IPS DF 6.9 (cell line): ENCODE results near the gene MAP2K7.
"Not testable (repeated sequence)": the region's sequence is repeated elsewhere in the genome, so short reads cannot be mapped to it uniquely, and the experiment has no call there.

ENCODE experiments used
- DNase-seq: peaks from one replicate; pipeline ENCODE4 v3.0.0-alpha.2; 2013; ENCODE audit warnings: low read depth, low spot score
- H3K27ac ChIP-seq: one replicate; pipeline ENCODE4 v1.5.1; 2013; ENCODE audit warnings: low read length, control low read depth
- H3K27me3 ChIP-seq: 2 replicates; pipeline ENCODE4 v1.6.1; 2013; ENCODE audit warnings: mild to moderate bottlenecking, low read length; ENCODE audit not compliant: control insufficient read depth, insufficient read depth
- H3K36me3 ChIP-seq: 2 replicates; pipeline ENCODE4 v1.6.1; 2013; ENCODE audit warnings: low read length; ENCODE audit not compliant: control insufficient read depth, insufficient read depth
- H3K4me1 ChIP-seq: 2 replicates; pipeline ENCODE4 v1.6.1; 2013; ENCODE audit warnings: low read length; ENCODE audit not compliant: control insufficient read depth, insufficient read depth
- H3K4me3 ChIP-seq: 2 replicates; pipeline ENCODE4 v1.5.1; 2013; ENCODE audit warnings: mild to moderate bottlenecking, low read length
- H3K9me3 ChIP-seq: 2 replicates; pipeline ENCODE4 v1.6.1; 2013; ENCODE audit warnings: low read length, inconsistent platforms; ENCODE audit not compliant: control insufficient read depth, insufficient read depth
- WGBS: extraction: QIAGEN DNeasy Blood & Tissue Kit; methylation state at CpG from one replicate; pipeline ENCODE4 v1.1.7; 2013; ENCODE audit warnings: mixed read lengths, missing lambda C conversion rate; ENCODE audit not compliant: insufficient read length, insufficient coverage; 5-methylcytosine and 5-hydroxymethylcytosine counted together

MAP2K7 gene

GRCh38 chr19:7953060-7953459 lies 49.4 kb downstream of the MAP2K7 start:
- peaks cover 6% of the 10 kb centered on the region; the same call in 1 of the 2 replicates for H3K4me1 ChIP-seq
- WGBS, result no CpG with 5 or more reads among the region's 3 CpGs
- no peaks in the 10 kb centered on the region for H3K36me3 ChIP-seq
- no peaks in the 10 kb centered on the region for H3K27me3 ChIP-seq
- no peak overlapping the region for H3K4me3 ChIP-seq
- no peak for DNase-seq
- no peaks in the 10 kb centered on the region for H3K9me3 ChIP-seq
- H3K27ac ChIP-seq, result no peak overlapping the region

DNA sequence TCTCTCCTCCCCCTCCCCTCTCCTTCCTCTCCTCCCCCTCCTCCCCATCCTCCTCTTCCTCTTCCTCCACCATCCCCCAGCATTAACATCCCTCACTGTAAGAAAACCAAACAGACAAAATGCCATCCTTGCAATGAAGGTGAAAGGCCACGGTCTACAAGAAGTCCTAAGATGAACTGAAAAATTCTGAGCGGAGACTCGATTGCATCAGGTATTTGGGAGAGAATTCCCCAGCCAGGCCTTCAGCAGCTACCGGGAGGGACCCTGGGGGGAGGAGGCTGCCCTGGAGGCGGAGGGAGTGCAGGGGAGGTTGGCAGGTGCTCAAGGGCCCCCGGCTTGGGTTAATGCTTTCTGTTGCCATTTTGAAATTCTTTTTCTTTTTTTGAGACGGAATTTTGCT lies 49.9 kb downstream of the MAP2K7 start:
- Histone ChIP-seq H3K27ac (no peak overlapping the region), H3K9me3 (no peaks in the 10 kb centered on the region), H3K27me3 (no peaks in the 10 kb centered on the region), H3K4me1 (peaks cover 6% of the 10 kb centered on the region; the same call in 1 of the 2 replicates), H3K4me3 (no peak overlapping the region), H3K36me3 (no peaks in the 10 kb centered on the region)
- no peak for DNase-seq
- no CpG with 5 or more reads among the region's 7 CpGs for WGBS

GRCh38 chr19:7955696-7956095 lies 52.0 kb downstream of the MAP2K7 start:
- Histone ChIP-seq H3K9me3 (no peaks in the 10 kb centered on the region), H3K27me3 (no peaks in the 10 kb centered on the region), H3K36me3 (no peaks in the 10 kb centered on the region), H3K27ac (no peak overlapping the region), H3K4me1 (peaks cover 6% of the 10 kb centered on the region; the same call in 1 of the 2 replicates), H3K4me3 (no peak overlapping the region)
- no CpG with 5 or more reads among the region's 11 CpGs for WGBS
- DNase-seq, result no peak

DNA sequence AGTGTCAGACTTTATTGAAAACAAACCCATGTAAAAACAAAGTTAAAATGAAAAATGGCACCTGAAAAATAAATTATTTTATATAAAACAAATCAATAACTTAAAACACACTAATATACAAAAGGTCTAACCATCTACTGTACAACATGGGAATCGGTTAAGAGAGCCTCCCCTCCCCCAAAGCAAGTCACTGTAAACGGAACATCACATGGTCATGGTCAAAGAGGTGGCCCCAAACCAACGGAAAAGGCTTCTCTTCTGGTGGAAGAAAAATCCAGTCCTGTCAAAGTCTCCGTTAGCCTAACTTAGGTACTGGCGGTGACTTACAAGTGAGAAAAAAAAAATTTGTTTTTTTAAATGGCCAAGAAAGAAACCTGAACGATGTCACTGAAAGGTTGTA lies 55.5 kb downstream of the MAP2K7 start:
- Histone ChIP-seq H3K27ac (no peak overlapping the region), H3K27me3 (no peaks in the 10 kb centered on the region), H3K4me3 (no peak overlapping the region), H3K36me3 (peaks cover 16% of the 10 kb centered on the region; the same call in 1 of the 2 replicates), H3K4me1 (peaks cover 3% of the 10 kb centered on the region; the same call in 1 of the 2 replicates), H3K9me3 (no peaks in the 10 kb centered on the region)
- DNase-seq, result no peak
- WGBS, result no CpG with 5 or more reads among the region's 6 CpGs

- peaks cover 17% of the 10 kb centered on the region; the same call in 1 of the 2 replicates for H3K36me3 ChIP-seq
- no CpG with 5 or more reads among the region's 4 CpGs for WGBS
- not testable (repeated sequence) for H3K27me3 ChIP-seq
Observed at GRCh38 chr19:7961082-7961481, 57.4 kb downstream of the MAP2K7 start.

GRCh38 chr19:7961920-7962626 lies 58.4 kb downstream of the MAP2K7 start:
- no CpG with 5 or more reads among the region's 13 CpGs for WGBS
- H3K9me3 ChIP-seq, result no peaks in the 10 kb centered on the region
- peaks cover 21% of the 10 kb centered on the region for H3K36me3 ChIP-seq
- H3K4me3 ChIP-seq, result no peak overlapping the region
- no peak for DNase-seq
- H3K4me1 ChIP-seq, result no peaks in the 10 kb centered on the region
- no peaks in the 10 kb centered on the region for H3K27me3 ChIP-seq
- no peak overlapping the region for H3K27ac ChIP-seq

More at GRCh38 chr19:7961082-7961481, 57.4 kb downstream of the MAP2K7 start:
- not testable (repeated sequence) for H3K9me3 ChIP-seq, H3K4me1 ChIP-seq, H3K4me3 ChIP-seq, H3K27ac ChIP-seq, DNase-seq

GRCh38 chr19:7962644-7963268 lies 59.1 kb downstream of the MAP2K7 start:
- H3K9me3 ChIP-seq, result no peaks in the 10 kb centered on the region
- H3K4me1 ChIP-seq, result no peaks in the 10 kb centered on the region
- peaks cover 26% of the 10 kb centered on the region for H3K36me3 ChIP-seq
- H3K4me3 ChIP-seq, result no peak overlapping the region
- no CpG with 5 or more reads among the region's 22 CpGs for WGBS
- H3K27me3 ChIP-seq, result no peaks in the 10 kb centered on the region
- DNase-seq, result no peak
- no peak overlapping the region for H3K27ac ChIP-seq

GRCh38 chr19:7963566-7963965 lies 59.9 kb downstream of the MAP2K7 start:
- Histone ChIP-seq H3K4me1 (peaks cover under 1% of the 10 kb centered on the region; the same call in 1 of the 2 replicates), H3K9me3 (no peaks in the 10 kb centered on the region), H3K4me3 (no peak overlapping the region), H3K36me3 (peaks cover 32% of the 10 kb centered on the region), H3K27ac (no peak overlapping the region), H3K27me3 (no peaks in the 10 kb centered on the region)
- no CpG with 5 or more reads among the region's 25 CpGs for WGBS
- no peak for DNase-seq
